K562 (cell line): ENCODE measurements around the gene RABGAP1L. TPM values are rescaled to one million over a fixed set of nuclear protein-coding genes. Genes with fewer than 3 reads are reported as not detected.

Source experiments
- ATAC-seq: fragments of 200-7000 bp; cut with Tn5 transposase; 3 replicates; pipeline ENCODE4 v1.9.1; 2020; ENCODE audit warnings: moderate library complexity
- BruUV-seq: library from RNA; stranded (reverse); fragments of 400-500 nt; replicated peaks from 2 replicates; lab custom pipeline; 2021; lab: Mats Ljungman, UMichigan
- CTCF ChIA-PET: fragments of 300-600 bp; formaldehyde crosslinking; extraction: SDS; loops from one replicate; lab custom pipeline; 2021; ENCODE audit warnings: low intra/inter-chr PET ratio; lab: Yijun Ruan, JAX
- POLR2A ChIA-PET: fragments of 300-600, 350-650 bp; sonication (Branson Sonifier 250); formaldehyde crosslinking; extraction: SDS; loops from one replicate; lab custom pipeline; 2021; ENCODE audit warnings: antibody characterized with exemption, inconsistent platforms; lab: Yijun Ruan, JAX
- DNase-seq, 4 experiments: peaks; one replicate each; pipeline versions ENCODE4 v3.0.0 to v3.0.0-alpha.2; 2011 to 2018; ENCODE audit warnings: low spot score in 3 of 4, mixed read lengths in 3 of 4; ENCODE audit errors: extremely low read depth in 1 of 4
- FAIRE-seq: peaks from 2 replicates; lab custom pipeline; 2011; peaks lifted over from hg19 to GRCh38; lab: Jason Lieb, UNC
- H2AFZ ChIP-seq: 2 replicates; pipeline ENCODE4 v1.6.0; 2011; ENCODE audit warnings: low read depth, low read length, control low read depth, inconsistent platforms
- H3K27ac ChIP-seq: fragments of 200-600 bp; 3 replicates; pipeline ENCODE4 v1.8.0; 2011; ENCODE audit warnings: low read depth, mild to moderate bottlenecking, control low read depth, inconsistent platforms, low read length, moderate library complexity, mixed read lengths; ENCODE audit errors: extremely low read depth
- H3K27me3 ChIP-seq, 2 experiments: fragments of 300-600 bp in 1 of 2; 2 replicates in 1 of 2; 3 replicates in 1 of 2; pipeline versions ENCODE4 v1.6.0 to v1.8.0; 2011; ENCODE audit warnings: inconsistent platforms in 2 of 2, low read length in 2 of 2, mild to moderate bottlenecking in 1 of 2, mixed read lengths in 1 of 2, moderate library complexity in 1 of 2; ENCODE audit not compliant: control insufficient read depth in 2 of 2, insufficient read depth in 2 of 2
- H3K36me3 ChIP-seq: fragments of 300-600 bp; 3 replicates; pipeline ENCODE4 v1.8.0; 2011; ENCODE audit warnings: mild to moderate bottlenecking, low read length, inconsistent platforms; ENCODE audit not compliant: control insufficient read depth, insufficient read depth
- H3K4me1 ChIP-seq, 2 experiments: fragments of 200-600 bp in 1 of 2; replicated peaks in 1 of 2; 2 replicates in 1 of 2; 3 replicates in 1 of 2; pipeline versions ENCODE4 v1.5.1 to v1.8.0; 2011; ENCODE audit warnings: inconsistent platforms in 2 of 2, low read length in 2 of 2, mild to moderate bottlenecking in 1 of 2, mixed read lengths in 1 of 2, moderate library complexity in 1 of 2; ENCODE audit not compliant: control insufficient read depth in 2 of 2, insufficient read depth in 2 of 2
- H3K4me2 ChIP-seq: 2 replicates; pipeline ENCODE4 v1.6.1; 2011; ENCODE audit warnings: low read length, control low read depth, inconsistent platforms, mixed read lengths; ENCODE audit not compliant: insufficient read depth
- H3K4me3 ChIP-seq: fragments of 200-600 bp; sonication (generic), shearing (Covaris generic); 2 replicates; pipeline ENCODE4 v1.5.1; 2016; ENCODE audit warnings: control low read depth, inconsistent platforms
- H3K79me2 ChIP-seq: fragments of 200-600 bp; 3 replicates; pipeline ENCODE4 v1.8.0; 2011; ENCODE audit warnings: low read length, inconsistent platforms; ENCODE audit not compliant: control insufficient read depth, insufficient read depth
- H3K9ac ChIP-seq, 2 experiments: 2 replicates each; pipeline versions ENCODE4 v1.6.0 to v1.6.1; 2011; ENCODE audit warnings: low read depth in 2 of 2, low read length in 2 of 2, control low read depth in 1 of 2, inconsistent platforms in 1 of 2, mild to moderate bottlenecking in 1 of 2, mixed read lengths in 1 of 2; ENCODE audit not compliant: insufficient read depth in 1 of 2
- H3K9me1 ChIP-seq: one replicate; pipeline ENCODE4 v1.6.0; 2011; ENCODE audit warnings: inconsistent platforms, mild to moderate bottlenecking, low read length, moderate library complexity; ENCODE audit not compliant: control insufficient read depth, insufficient read depth
- H3K9me3 ChIP-seq: replicated peaks from 2 replicates; pipeline ENCODE4 v1.5.1; 2011; ENCODE audit warnings: low read depth, low read length, inconsistent platforms; ENCODE audit not compliant: control insufficient read depth, insufficient read depth
- H4K20me1 ChIP-seq: replicated peaks from 2 replicates; pipeline ENCODE4 v1.6.1; 2011; ENCODE audit warnings: low read length, inconsistent platforms, mixed read lengths; ENCODE audit not compliant: control insufficient read depth, insufficient read depth
- LARP7 ChIP-seq: fragments of 450-650 bp; IDR thresholded peaks from 2 replicates; pipeline ENCODE4 v1.6.1; 2016
- SRSF9 ChIP-seq: fragments of 200-400 bp; formaldehyde crosslinking; IDR thresholded peaks from 2 replicates; pipeline ENCODE4 v1.6.1; 2017; ENCODE audit warnings: low read depth, low read length, borderline replicate concordance
- WGBS: fragments of 100-300 bp; shearing (Covaris generic); methylation state at CpG from one replicate; pipeline ENCODE4 v1.1.6; 2016; ENCODE audit warnings: low coverage, mixed read lengths; ENCODE audit not compliant: insufficient coverage; ENCODE audit errors: missing lambda C conversion rate; 5-methylcytosine and 5-hydroxymethylcytosine counted together
- in situ Hi-C: fragments of 300-500 bp; cut with MboI; formaldehyde crosslinking; loops from 4 replicates; pipeline ENCODE4 v1.15.0; 2018; ENCODE audit warnings: inconsistent platforms, mixed read lengths
- intact Hi-C: fragments of 100-400 bp; cut with micrococcal nuclease; formaldehyde crosslinking; loops from 2 replicates; pipeline ENCODE4 v1.14.2; 2022
- polyA plus RNA-seq, 8 experiments: library from polyadenylated mRNA; depleted of rRNA in 4 of 8; stranded (reverse) in 5 of 8; unstranded in 3 of 8; fragments of >200 nt; fragmentation: Nextera tagmentation in 2 of 8; fragmentation: Illumina TruSeq in 1 of 8; extraction: Ambion mirVana in 2 of 8; extraction: Trizol in 1 of 8; gene quantifications; 2 replicates each; pipeline versions ENCODE4 v1.2.1 to v1.2.3, GENCODE V29; 2011 to 2014; ENCODE audit warnings: inconsistent platforms in 1 of 8, missing spikeins in 1 of 8
- total RNA-seq, 7 experiments: library from RNA; depleted of rRNA in 6 of 7; stranded (reverse); fragments of >200 nt in 6 of 7; fragmentation: Illumina TruSeq in 2 of 7; extraction: Trizol in 2 of 7; gene quantifications; 2 replicates each; pipeline versions ENCODE4 v1.2.1 to v1.2.3, GENCODE V29; 2011 to 2021; ENCODE audit warnings: low replicate concordance in 1 of 7
- TF ChIP-seq, protein P1 (sequence below): sonication (generic); formaldehyde crosslinking; IDR thresholded peaks from 2 replicates; pipeline ENCODE4 v1.8.0; 2022; ENCODE audit warnings: mild to moderate bottlenecking, missing genetic modification reagents
- TF ChIP-seq, protein P2 (sequence below): fragments of 250-450 bp; sonication (Bioruptor Pico); IDR thresholded peaks from 2 replicates; pipeline ENCODE4 v1.4.0; 2020

The RABGAP1L gene
- total and polyA plus RNA-seq, 9 of the 15 experiments (the other 6 are each of a cell fraction or from before 2014, with no cell fraction given): 16.5 to 44.9 (median 26.7) TPM

DNA sequence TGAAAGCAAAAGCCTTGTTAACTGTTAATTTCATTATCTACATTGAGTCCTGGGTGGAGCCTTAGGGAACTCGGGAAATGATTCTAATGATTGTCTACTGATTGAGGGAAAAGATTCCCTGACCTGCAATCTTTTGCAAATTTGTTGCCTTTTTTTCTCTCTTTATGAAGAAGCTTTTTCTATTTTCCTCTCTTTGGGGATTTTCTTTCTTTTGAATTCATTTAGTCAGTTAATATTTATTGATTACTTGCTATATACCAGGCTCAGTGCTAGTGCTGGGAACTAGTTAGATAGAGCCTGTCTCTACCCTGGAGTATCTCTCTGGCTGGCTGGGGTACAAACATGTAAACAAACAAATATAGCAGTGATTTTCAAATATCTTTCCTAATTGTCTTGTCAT is 769.2 kb downstream of the RABGAP1L start:
- no peaks in the 10 kb centered on the region for H3K27me3 ChIP-seq
- DNase-seq: no peak
- H3K27ac ChIP-seq: no peak overlapping the region
- ATAC-seq: no peak
- H3K9me3 ChIP-seq: no peaks in the 10 kb centered on the region
- no peak overlapping the region for H3K4me3 ChIP-seq
- in situ Hi-C loops: no loop called here
- no peak for FAIRE-seq
- H2AFZ ChIP-seq: no peak overlapping the region
- ChIA-PET POLR2A (no interaction called here), CTCF (no interaction called here)
- 24% methylated on average over 1 of the region's 1 CpG for WGBS
- H3K9me1 ChIP-seq: no peaks in the 10 kb centered on the region
- no peaks in the 10 kb centered on the region for H3K36me3 ChIP-seq
- no peaks in the 10 kb centered on the region for H4K20me1 ChIP-seq
- H3K9ac ChIP-seq: no peak overlapping the region
- intact Hi-C loops: no loop called here
- no peak overlapping the region for H3K4me2 ChIP-seq
- BruUV-seq: no TSS peak
- TF ChIP-seq SRSF9 (no peak), LARP7 (no peak)
- TF ChIP-seq, protein P1, sequence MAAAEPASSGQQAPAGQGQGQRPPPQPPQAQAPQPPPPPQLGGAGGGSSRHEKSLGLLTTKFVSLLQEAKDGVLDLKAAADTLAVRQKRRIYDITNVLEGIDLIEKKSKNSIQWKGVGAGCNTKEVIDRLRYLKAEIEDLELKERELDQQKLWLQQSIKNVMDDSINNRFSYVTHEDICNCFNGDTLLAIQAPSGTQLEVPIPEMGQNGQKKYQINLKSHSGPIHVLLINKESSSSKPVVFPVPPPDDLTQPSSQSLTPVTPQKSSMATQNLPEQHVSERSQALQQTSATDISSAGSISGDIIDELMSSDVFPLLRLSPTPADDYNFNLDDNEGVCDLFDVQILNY: no peak
- TF ChIP-seq, protein P2, sequence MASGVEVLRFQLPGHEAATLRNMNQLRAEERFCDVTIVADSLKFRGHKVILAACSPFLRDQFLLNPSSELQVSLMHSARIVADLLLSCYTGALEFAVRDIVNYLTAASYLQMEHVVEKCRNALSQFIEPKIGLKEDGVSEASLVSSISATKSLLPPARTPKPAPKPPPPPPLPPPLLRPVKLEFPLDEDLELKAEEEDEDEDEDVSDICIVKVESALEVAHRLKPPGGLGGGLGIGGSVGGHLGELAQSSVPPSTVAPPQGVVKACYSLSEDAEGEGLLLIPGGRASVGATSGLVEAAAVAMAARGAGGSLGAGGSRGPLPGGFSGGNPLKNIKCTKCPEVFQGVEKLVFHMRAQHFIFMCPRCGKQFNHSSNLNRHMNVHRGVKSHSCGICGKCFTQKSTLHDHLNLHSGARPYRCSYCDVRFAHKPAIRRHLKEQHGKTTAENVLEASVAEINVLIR (CRISPR knock-in tag): no peak
- no peaks in the 10 kb centered on the region for H3K4me1 ChIP-seq
- no peaks in the 10 kb centered on the region for H3K79me2 ChIP-seq
